Measurements from ENCODE around the gene SYCE1L. TPM values are rescaled to one million over a fixed set of nuclear protein-coding genes. Genes with fewer than 3 reads are reported as not detected.

The SYCE1L gene
- total and polyA plus RNA-seq, 9 of the 15 experiments (the other 6 are each of a cell fraction or from before 2014, with no cell fraction given), result 0.54 to 2.7 (median 1.1) TPM; not detected in 5

DNA sequence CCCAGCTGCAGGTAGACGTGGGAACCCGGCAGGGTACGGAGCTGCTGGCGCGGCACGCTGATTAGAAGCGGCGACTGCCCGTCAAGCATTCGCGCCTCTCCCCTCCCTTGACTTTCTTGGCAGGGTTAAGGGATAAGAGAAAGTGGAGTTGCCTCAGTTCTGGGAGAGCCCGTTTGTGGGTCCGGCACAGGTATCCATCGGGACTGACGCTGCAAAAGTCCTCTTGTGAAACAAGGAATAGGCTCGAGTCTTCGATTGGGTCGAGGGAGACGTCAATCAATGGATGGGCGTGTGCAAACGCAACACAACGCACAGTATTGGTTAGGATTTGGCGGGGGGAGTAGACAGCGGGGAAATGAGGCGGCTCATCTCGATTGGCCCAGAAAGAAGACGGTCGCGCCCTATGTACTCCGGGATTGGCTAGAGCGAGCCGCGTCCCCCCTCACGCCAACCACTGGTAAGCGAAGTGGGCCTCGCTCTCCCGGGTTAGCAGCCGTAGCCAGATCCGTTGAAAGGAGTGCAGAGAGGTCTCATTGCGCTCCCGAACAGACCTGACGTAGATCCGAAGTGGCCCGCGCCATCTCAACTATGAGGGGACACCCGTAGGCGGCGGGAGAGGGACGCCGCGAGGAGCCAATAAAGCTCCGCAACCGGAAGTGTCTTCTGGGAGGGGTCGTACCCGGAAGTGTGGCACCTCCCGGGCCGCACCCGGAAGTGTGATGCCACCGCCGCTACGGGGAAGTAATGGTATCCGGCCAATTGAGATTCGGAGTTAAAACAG is 8.5 kb upstream of the SYCE1L start, which contains the start of gene MON1B (continued):
- TF ChIP-seq FOXJ2 (tag; IDR thresholded peaks at IDR 0.05), result peak; percentile 72; the same call in 1 of the 2 replicates
- peak; percentile 65 for TF ChIP-seq HNRNPLL (IDR thresholded peaks at IDR 0.05; ENCODE audit: low read depth, low read length, poor library complexity, severe bottlenecking)
- no peak for TF ChIP-seq MCM2 (IDR thresholded peaks at IDR 0.05; ENCODE audit: low read depth)
- TF ChIP-seq ZNF263 (CRISPR knock-in tag; IDR thresholded peaks at IDR 0.05; ENCODE audit: borderline replicate concordance), result no peak
- TF ChIP-seq, protein P1, sequence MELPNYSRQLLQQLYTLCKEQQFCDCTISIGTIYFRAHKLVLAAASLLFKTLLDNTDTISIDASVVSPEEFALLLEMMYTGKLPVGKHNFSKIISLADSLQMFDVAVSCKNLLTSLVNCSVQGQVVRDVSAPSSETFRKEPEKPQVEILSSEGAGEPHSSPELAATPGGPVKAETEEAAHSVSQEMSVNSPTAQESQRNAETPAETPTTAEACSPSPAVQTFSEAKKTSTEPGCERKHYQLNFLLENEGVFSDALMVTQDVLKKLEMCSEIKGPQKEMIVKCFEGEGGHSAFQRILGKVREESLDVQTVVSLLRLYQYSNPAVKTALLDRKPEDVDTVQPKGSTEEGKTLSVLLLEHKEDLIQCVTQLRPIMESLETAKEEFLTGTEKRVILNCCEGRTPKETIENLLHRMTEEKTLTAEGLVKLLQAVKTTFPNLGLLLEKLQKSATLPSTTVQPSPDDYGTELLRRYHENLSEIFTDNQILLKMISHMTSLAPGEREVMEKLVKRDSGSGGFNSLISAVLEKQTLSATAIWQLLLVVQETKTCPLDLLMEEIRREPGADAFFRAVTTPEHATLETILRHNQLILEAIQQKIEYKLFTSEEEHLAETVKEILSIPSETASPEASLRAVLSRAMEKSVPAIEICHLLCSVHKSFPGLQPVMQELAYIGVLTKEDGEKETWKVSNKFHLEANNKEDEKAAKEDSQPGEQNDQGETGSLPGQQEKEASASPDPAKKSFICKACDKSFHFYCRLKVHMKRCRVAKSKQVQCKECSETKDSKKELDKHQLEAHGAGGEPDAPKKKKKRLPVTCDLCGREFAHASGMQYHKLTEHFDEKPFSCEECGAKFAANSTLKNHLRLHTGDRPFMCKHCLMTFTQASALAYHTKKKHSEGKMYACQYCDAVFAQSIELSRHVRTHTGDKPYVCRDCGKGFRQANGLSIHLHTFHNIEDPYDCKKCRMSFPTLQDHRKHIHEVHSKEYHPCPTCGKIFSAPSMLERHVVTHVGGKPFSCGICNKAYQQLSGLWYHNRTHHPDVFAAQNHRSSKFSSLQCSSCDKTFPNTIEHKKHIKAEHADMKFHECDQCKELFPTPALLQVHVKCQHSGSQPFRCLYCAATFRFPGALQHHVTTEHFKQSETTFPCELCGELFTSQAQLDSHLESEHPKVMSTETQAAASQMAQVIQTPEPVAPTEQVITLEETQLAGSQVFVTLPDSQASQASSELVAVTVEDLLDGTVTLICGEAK (IDR thresholded peaks at IDR 0.05), result peak; percentile 97
- TF ChIP-seq, protein P1 (CRISPR knock-in tag; IDR thresholded peaks at IDR 0.05), result no peak
- 0 out of 2 replicates have a peak, but pooled peaks have one; percentile 14 for TF ChIP-seq E2F3 (CRISPR knock-in tag; IDR thresholded peaks at IDR 0.05)
- no peak for TF ChIP-seq KLF10 (CRISPR knock-in tag; IDR thresholded peaks at IDR 0.05)
- TF ChIP-seq KDM4B (IDR thresholded peaks at IDR 0.05; ENCODE audit: borderline replicate concordance in 2 of 2, low read depth in 1 of 2), result peak in 1 of 2 experiments; percentile 90; a peak in 1 of 4 replicates
- peak; percentile 100 for TF ChIP-seq ELF1 (tag; IDR thresholded peaks at IDR 0.05)
- peak; percentile 61 for TF ChIP-seq MEIS2 (IDR thresholded peaks at IDR 0.05; ENCODE audit: partially characterized antibody)
- no peak for TF ChIP-seq ZNF347 (CRISPR knock-in tag; IDR thresholded peaks at IDR 0.05; ENCODE audit: low read depth)
- TF ChIP-seq CEBPG (CRISPR knock-in tag; IDR thresholded peaks at IDR 0.05), result peak; percentile 48
- peak in 1 of 2 experiments; percentile 43; a peak in 1 of 4 replicates for TF ChIP-seq CEBPG (tag; conservative IDR thresholded peaks at IDR 0.05 in 1 of 2, IDR thresholded peaks at IDR 0.05 in 1 of 2)
- TF ChIP-seq SREBF2 (CRISPR knock-in tag; IDR thresholded peaks at IDR 0.05), result no peak
- TF ChIP-seq, protein P2, sequence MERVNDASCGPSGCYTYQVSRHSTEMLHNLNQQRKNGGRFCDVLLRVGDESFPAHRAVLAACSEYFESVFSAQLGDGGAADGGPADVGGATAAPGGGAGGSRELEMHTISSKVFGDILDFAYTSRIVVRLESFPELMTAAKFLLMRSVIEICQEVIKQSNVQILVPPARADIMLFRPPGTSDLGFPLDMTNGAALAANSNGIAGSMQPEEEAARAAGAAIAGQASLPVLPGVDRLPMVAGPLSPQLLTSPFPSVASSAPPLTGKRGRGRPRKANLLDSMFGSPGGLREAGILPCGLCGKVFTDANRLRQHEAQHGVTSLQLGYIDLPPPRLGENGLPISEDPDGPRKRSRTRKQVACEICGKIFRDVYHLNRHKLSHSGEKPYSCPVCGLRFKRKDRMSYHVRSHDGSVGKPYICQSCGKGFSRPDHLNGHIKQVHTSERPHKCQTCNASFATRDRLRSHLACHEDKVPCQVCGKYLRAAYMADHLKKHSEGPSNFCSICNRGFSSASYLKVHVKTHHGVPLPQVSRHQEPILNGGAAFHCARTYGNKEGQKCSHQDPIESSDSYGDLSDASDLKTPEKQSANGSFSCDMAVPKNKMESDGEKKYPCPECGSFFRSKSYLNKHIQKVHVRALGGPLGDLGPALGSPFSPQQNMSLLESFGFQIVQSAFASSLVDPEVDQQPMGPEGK (CRISPR knock-in tag; IDR thresholded peaks at IDR 0.05; ENCODE audit: borderline replicate concordance), result no peak
- TF ChIP-seq NCOA6 (IDR thresholded peaks at IDR 0.05), result no peak

Data from K562 (cell line).